WTC11 (cell line): ENCODE results near the gene PDE8B. TPM values are rescaled to one million over a fixed set of nuclear protein-coding genes. Genes with fewer than 3 reads are reported as not detected.

Experiments used
- ATAC-seq: fragments of 200-7000 bp; cut with Tn5 transposase; 2 replicates; pipeline ENCODE4 v1.10.0; 2021; ENCODE audit warnings: mild to moderate bottlenecking, moderate library complexity
- CTCF ChIA-PET: fragments of 300-600 bp; sonication (Branson Sonifier 250); formaldehyde crosslinking; loops from one replicate; lab custom pipeline; 2021; ENCODE audit warnings: antibody characterized with exemption; lab: Charles Lee
- POLR2A ChIA-PET: fragments of 350-600 bp; sonication (Branson Sonifier 250); formaldehyde crosslinking; loops from one replicate; lab custom pipeline; 2021; ENCODE audit warnings: antibody characterized with exemption; lab: Charles Lee
- DNase-seq: peaks from one replicate; pipeline ENCODE4 v3.0.0; 2021; ENCODE audit warnings: low spot score
- H3K27ac Mint-ChIP-seq: 2 replicates; pipeline ENCODE4 v1.8.0; 2021; ENCODE audit warnings: mixed read lengths
- H3K27me3 Mint-ChIP-seq: 2 replicates; pipeline ENCODE4 v1.8.0; 2021; ENCODE audit warnings: low read depth, mild to moderate bottlenecking, moderate library complexity, mixed read lengths
- H3K36me3 Mint-ChIP-seq: 2 replicates; pipeline ENCODE4 v1.8.0; 2021; ENCODE audit warnings: mixed read lengths
- H3K4me1 Mint-ChIP-seq: 2 replicates; pipeline ENCODE4 v1.8.0; 2022; ENCODE audit warnings: mixed read lengths
- H3K4me3 Mint-ChIP-seq: 2 replicates; pipeline ENCODE4 v1.8.0; 2021; ENCODE audit warnings: mild to moderate bottlenecking, moderate library complexity, mixed read lengths
- H3K9me3 Mint-ChIP-seq: 2 replicates; pipeline ENCODE4 v1.8.0; 2021; ENCODE audit warnings: mixed read lengths
- CREB1 ChIP-seq: sonication (generic); formaldehyde crosslinking; IDR thresholded peaks from 2 replicates; pipeline ENCODE4 v1.8.0; 2023; ENCODE audit warnings: mild to moderate bottlenecking, missing genetic modification reagents
- ESRRA ChIP-seq: sonication (generic); formaldehyde crosslinking; IDR thresholded peaks from 2 replicates; pipeline ENCODE4 v1.8.1; 2022; ENCODE audit warnings: mild to moderate bottlenecking, missing genetic modification reagents, borderline replicate concordance
- MYBL2 ChIP-seq: sonication (generic); formaldehyde crosslinking; IDR thresholded peaks from 2 replicates; pipeline ENCODE4 v1.8.1; 2023; ENCODE audit warnings: mild to moderate bottlenecking, moderate library complexity, missing genetic modification reagents
- NR1H2 ChIP-seq: sonication (generic); formaldehyde crosslinking; IDR thresholded peaks from 2 replicates; pipeline ENCODE4 v1.9.0; 2021; ENCODE audit warnings: mild to moderate bottlenecking, moderate library complexity, missing genetic modification reagents
- NR2C2 ChIP-seq: sonication (generic); formaldehyde crosslinking; IDR thresholded peaks from 2 replicates; pipeline ENCODE4 v1.8.0; 2022; ENCODE audit warnings: mild to moderate bottlenecking, missing genetic modification reagents
- RELA ChIP-seq: sonication (generic); formaldehyde crosslinking; IDR thresholded peaks from 2 replicates; pipeline ENCODE4 v1.8.1; 2022; ENCODE audit warnings: missing genetic modification reagents, mild to moderate bottlenecking, borderline replicate concordance
- RORB ChIP-seq: fragments of 250-450 bp; sonication (Bioruptor Pico); IDR thresholded peaks from 2 replicates; pipeline ENCODE4 v1.9.0; 2021; ENCODE audit warnings: mild to moderate bottlenecking
- SMAD4 ChIP-seq: sonication (generic); formaldehyde crosslinking; IDR thresholded peaks from 2 replicates; pipeline ENCODE4 v1.8.0; 2022; ENCODE audit warnings: mild to moderate bottlenecking, missing genetic modification reagents
- ZNF138 ChIP-seq: sonication (generic); formaldehyde crosslinking; conservative IDR thresholded peaks from 2 replicates; pipeline ENCODE4 v1.8.1; 2022; ENCODE audit warnings: mild to moderate bottlenecking, moderate library complexity, missing genetic modification reagents
- ZNF416 ChIP-seq: fragments of 250-450 bp; sonication (Bioruptor Pico); IDR thresholded peaks from 2 replicates; pipeline ENCODE4 v1.9.0; 2021; ENCODE audit warnings: mild to moderate bottlenecking, inconsistent platforms
- total RNA-seq: library from RNA; stranded (reverse); gene quantifications from 3 replicates; pipeline ENCODE4 v1.2.3, GENCODE V29; 2021
- TF ChIP-seq, protein P1 (sequence below): sonication (generic); formaldehyde crosslinking; IDR thresholded peaks from 2 replicates; pipeline ENCODE4 v1.8.0; 2023; ENCODE audit warnings: mild to moderate bottlenecking, missing genetic modification reagents
- TF ChIP-seq, protein P2 (sequence below): fragments of 250-450 bp; sonication (Bioruptor Pico); IDR thresholded peaks from 2 replicates; pipeline ENCODE4 v2.1.2; 2022; ENCODE audit warnings: mild to moderate bottlenecking, moderate library complexity
- TF ChIP-seq, protein P3 (sequence below): fragments of 200-600 bp; IDR thresholded peaks from 2 replicates; pipeline ENCODE4 v1.8.0; 2022; ENCODE audit warnings: antibody characterized with exemption
- TF ChIP-seq, protein P4 (sequence below): sonication (generic); formaldehyde crosslinking; IDR thresholded peaks from 2 replicates; pipeline ENCODE4 v1.8.1; 2022; ENCODE audit warnings: low read depth, missing genetic modification reagents, borderline replicate concordance
- TF ChIP-seq, protein P5 (sequence below): sonication (generic); formaldehyde crosslinking; IDR thresholded peaks from 2 replicates; pipeline ENCODE4 v1.8.1; 2023; ENCODE audit warnings: mild to moderate bottlenecking, missing genetic modification reagents, moderate library complexity
- TF ChIP-seq, protein P6 (sequence below): fragments of 250-450 bp; sonication (Bioruptor Pico); conservative IDR thresholded peaks from 2 replicates; pipeline ENCODE4 v1.9.0; 2021; ENCODE audit warnings: mild to moderate bottlenecking

Gene PDE8B
- total RNA-seq, 1 experiment from 2014 or later = 0.31 TPM

DNA sequence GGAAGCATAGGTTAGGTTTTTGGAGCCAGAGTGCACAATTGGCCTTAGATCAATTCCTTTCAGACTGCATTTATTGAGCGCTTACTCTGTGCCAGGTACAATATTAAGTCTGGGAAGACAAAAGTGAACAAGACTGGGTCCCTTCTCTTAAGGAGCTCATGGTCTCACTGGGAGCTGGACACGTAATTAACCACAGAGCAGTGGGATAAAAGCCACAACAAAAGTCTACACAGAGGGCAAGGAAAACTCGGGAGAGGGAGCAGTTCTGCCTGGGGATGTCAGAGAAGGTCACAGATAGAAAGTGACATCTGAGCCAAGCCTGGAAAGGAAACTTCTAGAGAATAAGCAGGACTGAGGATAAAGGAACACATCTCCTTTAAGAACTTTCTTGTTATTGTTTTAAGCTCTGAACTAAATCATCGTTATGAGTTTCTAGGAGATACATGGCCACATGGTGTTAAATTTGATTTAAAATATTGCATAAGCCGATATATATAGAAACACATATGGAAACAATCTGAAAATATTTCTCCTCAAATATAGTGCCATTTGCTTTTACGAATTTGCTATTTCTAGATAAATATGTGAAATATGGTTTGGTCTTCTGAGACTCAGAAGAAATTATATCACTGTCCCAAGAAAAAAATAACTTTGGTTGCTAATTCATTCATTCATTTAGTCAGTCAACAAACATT, 40.1 kb upstream of the PDE8B start (continued):
- TF ChIP-seq, protein P1, sequence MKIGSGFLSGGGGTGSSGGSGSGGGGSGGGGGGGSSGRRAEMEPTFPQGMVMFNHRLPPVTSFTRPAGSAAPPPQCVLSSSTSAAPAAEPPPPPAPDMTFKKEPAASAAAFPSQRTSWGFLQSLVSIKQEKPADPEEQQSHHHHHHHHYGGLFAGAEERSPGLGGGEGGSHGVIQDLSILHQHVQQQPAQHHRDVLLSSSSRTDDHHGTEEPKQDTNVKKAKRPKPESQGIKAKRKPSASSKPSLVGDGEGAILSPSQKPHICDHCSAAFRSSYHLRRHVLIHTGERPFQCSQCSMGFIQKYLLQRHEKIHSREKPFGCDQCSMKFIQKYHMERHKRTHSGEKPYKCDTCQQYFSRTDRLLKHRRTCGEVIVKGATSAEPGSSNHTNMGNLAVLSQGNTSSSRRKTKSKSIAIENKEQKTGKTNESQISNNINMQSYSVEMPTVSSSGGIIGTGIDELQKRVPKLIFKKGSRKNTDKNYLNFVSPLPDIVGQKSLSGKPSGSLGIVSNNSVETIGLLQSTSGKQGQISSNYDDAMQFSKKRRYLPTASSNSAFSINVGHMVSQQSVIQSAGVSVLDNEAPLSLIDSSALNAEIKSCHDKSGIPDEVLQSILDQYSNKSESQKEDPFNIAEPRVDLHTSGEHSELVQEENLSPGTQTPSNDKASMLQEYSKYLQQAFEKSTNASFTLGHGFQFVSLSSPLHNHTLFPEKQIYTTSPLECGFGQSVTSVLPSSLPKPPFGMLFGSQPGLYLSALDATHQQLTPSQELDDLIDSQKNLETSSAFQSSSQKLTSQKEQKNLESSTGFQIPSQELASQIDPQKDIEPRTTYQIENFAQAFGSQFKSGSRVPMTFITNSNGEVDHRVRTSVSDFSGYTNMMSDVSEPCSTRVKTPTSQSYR (CRISPR knock-in tag) = no peak

DNA sequence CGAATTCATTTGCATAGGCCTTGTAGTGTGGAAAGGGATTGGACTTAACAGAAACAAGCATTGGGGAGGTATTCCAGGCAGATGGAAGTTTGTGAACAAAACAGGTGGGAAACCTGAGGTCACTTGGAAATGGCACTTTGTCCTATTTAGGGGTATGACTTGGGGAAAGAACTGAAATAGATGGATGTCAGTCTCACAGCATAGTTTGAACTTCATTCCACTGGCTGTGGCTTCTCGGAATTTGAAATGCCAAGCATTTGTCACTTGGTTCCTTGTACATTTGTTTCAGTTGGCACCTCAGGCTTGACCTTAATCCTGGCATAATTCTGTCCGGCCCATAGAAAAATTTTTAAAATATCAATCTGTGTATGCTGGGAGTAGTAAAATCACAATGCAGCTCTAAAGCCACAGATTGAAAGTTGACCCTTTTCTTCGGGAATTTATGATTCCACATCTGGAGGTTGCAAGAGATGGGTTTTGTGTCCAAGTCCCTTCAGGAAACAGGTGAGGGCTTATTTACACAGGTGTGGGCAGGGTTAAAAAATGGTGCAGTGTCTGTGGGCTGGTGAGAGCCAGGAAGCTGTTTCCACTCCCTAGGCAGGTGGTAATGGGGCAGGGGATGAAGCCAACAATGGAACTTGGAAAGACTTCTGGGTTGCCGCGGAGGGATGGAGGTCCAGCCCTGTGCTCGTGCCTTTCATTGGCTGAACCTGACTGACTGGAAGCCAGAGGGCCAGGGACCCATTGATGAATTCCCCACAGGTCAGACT, 39.2 kb upstream of the PDE8B start:
- CTCF ChIA-PET = no interaction called here
- no peak for ATAC-seq

DNA sequence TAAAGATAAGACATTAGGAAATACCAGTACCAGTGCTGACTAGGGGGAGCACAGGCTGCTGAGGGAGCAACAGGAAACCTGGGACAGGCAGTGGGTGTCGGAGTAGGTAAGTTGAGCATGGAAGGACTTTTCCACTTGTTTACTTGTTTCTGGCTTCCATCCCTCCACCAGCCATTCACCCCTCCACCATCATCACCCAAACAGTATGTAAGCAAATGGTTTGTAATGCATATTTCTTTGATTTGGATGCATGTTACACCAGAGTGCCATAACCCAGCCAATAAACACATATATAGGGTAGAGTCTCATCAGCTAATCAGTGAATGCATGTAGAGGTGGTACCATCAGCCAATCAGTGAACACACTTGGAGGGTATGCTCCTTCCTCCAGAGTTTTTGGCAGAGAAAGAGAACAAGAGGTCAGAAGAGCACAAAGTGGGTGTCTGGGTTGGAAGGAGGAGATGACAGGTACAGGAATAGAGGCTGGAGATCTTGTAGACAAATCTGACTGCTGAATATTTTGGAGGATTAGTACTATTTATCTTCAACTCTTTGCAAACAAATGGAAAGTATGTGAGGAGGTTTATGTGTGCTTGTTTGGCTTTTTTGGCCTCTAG, 37.7 kb upstream of the PDE8B start:
- no peaks in the 10 kb centered on the region for H3K27me3 Mint-ChIP-seq
- POLR2A ChIA-PET = no interaction called here
- no peak for ATAC-seq
- H3K27ac Mint-ChIP-seq = no peak overlapping the region
- H3K4me3 Mint-ChIP-seq = no peak overlapping the region
- TF ChIP-seq ESRRA (CRISPR knock-in tag) = no peak
- TF ChIP-seq RELA (CRISPR knock-in tag) = no peak
- TF ChIP-seq, protein P2, sequence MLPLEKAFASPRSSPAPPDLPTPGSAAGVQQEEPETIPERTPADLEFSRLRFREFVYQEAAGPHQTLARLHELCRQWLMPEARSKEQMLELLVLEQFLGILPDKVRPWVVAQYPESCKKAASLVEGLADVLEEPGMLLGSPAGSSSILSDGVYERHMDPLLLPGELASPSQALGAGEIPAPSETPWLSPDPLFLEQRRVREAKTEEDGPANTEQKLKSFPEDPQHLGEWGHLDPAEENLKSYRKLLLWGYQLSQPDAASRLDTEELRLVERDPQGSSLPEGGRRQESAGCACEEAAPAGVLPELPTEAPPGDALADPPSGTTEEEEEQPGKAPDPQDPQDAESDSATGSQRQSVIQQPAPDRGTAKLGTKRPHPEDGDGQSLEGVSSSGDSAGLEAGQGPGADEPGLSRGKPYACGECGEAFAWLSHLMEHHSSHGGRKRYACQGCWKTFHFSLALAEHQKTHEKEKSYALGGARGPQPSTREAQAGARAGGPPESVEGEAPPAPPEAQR (CRISPR knock-in tag) = no peak
- no peak for TF ChIP-seq SMAD4
- TF ChIP-seq, protein P3, sequence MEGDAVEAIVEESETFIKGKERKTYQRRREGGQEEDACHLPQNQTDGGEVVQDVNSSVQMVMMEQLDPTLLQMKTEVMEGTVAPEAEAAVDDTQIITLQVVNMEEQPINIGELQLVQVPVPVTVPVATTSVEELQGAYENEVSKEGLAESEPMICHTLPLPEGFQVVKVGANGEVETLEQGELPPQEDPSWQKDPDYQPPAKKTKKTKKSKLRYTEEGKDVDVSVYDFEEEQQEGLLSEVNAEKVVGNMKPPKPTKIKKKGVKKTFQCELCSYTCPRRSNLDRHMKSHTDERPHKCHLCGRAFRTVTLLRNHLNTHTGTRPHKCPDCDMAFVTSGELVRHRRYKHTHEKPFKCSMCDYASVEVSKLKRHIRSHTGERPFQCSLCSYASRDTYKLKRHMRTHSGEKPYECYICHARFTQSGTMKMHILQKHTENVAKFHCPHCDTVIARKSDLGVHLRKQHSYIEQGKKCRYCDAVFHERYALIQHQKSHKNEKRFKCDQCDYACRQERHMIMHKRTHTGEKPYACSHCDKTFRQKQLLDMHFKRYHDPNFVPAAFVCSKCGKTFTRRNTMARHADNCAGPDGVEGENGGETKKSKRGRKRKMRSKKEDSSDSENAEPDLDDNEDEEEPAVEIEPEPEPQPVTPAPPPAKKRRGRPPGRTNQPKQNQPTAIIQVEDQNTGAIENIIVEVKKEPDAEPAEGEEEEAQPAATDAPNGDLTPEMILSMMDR = no peak
- no peak for TF ChIP-seq NR1H2
- TF ChIP-seq RORB (CRISPR knock-in tag) = no peak
- no peak for TF ChIP-seq NR2C2 (CRISPR knock-in tag)
- TF ChIP-seq, all 79 proteins: peak for 0
- no peak for DNase-seq
- Mint-ChIP-seq H3K36me3 (no peaks in the 10 kb centered on the region), H3K9me3 (no peaks in the 10 kb centered on the region), H3K4me1 (no peaks in the 10 kb centered on the region; the same call in 1 of the 2 replicates)
- CTCF ChIA-PET = no interaction called here

More for the DNA sequence above, 39.2 kb upstream of the PDE8B start:
- Mint-ChIP-seq H3K27ac (no peak overlapping the region), H3K4me3 (no peak overlapping the region), H3K27me3 (no peaks in the 10 kb centered on the region), H3K36me3 (no peaks in the 10 kb centered on the region), H3K4me1 (no peaks in the 10 kb centered on the region; the same call in 1 of the 2 replicates), H3K9me3 (no peaks in the 10 kb centered on the region)
- no peak for DNase-seq
- TF ChIP-seq, protein P4, sequence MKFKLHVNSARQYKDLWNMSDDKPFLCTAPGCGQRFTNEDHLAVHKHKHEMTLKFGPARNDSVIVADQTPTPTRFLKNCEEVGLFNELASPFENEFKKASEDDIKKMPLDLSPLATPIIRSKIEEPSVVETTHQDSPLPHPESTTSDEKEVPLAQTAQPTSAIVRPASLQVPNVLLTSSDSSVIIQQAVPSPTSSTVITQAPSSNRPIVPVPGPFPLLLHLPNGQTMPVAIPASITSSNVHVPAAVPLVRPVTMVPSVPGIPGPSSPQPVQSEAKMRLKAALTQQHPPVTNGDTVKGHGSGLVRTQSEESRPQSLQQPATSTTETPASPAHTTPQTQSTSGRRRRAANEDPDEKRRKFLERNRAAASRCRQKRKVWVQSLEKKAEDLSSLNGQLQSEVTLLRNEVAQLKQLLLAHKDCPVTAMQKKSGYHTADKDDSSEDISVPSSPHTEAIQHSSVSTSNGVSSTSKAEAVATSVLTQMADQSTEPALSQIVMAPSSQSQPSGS = no peak
- TF ChIP-seq, protein P5, sequence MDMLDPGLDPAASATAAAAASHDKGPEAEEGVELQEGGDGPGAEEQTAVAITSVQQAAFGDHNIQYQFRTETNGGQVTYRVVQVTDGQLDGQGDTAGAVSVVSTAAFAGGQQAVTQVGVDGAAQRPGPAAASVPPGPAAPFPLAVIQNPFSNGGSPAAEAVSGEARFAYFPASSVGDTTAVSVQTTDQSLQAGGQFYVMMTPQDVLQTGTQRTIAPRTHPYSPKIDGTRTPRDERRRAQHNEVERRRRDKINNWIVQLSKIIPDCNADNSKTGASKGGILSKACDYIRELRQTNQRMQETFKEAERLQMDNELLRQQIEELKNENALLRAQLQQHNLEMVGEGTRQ = no peak
- TF ChIP-seq ZNF416 = no peak
- no peak for TF ChIP-seq CREB1
- TF ChIP-seq, protein P6, sequence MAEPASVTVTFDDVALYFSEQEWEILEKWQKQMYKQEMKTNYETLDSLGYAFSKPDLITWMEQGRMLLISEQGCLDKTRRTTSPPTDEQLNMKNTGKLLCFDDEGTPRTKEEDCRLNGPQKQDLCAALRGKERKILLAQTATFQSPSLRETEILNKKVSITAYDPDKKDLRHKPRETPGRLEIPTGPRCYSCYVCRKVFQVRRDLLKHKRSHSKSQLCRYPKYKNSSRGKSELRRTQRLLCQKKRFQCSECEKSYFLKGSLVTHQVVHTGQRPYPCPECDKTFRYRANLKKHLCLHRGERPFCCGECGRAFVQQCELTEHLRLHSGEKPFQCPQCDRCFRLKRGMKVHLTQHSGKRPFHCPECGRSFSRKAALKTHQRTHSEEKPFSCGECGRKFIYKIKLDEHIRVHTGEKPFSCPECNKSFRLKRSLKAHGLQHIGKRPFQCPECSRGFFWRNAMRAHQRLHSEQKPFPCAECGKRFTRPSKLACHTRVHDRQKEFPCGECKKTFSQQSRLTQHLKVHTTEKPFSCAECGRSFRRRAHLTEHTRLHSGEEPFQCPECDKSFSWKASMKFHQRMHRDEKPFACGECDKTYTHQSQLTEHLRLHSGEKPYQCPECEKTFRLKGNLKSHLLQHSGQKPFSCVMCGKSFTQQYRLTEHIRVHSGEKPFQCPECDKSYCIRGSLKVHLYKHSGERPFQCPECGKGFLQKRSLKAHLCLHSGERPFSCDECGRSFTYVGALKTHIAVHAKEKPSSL (CRISPR knock-in tag) = no peak
- TF ChIP-seq ZNF138 (CRISPR knock-in tag) = no peak
- no peak for TF ChIP-seq MYBL2
- POLR2A ChIA-PET = no interaction called here
